BJ (cell line): ENCODE measurements around the gene CCDC102B. TPM values are rescaled to one million over a fixed set of nuclear protein-coding genes. Genes with fewer than 3 reads are reported as not detected.

Experiments
- CTCF ChIA-PET: fragments of 350-600 bp; formaldehyde crosslinking; extraction: SDS; loops from one replicate; lab custom pipeline; 2021; ENCODE audit warnings: antibody characterized with exemption, inconsistent platforms; lab: Yijun Ruan, JAX
- POLR2A ChIA-PET: fragments of 300-600 bp; sonication (Branson Sonifier 250); formaldehyde crosslinking; extraction: SDS; loops from one replicate; lab custom pipeline; 2021; ENCODE audit warnings: antibody characterized with exemption; lab: Charles Lee
- DNase-seq: peaks from one replicate; pipeline ENCODE4 v3.0.0-alpha.2; 2011; ENCODE audit warnings: low read depth
- H3K27me3 ChIP-seq: 2 replicates; pipeline ENCODE4 v1.6.0; 2011; ENCODE audit warnings: low read length; ENCODE audit not compliant: control insufficient read depth, insufficient read depth
- H3K36me3 ChIP-seq: 2 replicates; pipeline ENCODE4 v1.5.1; 2011; ENCODE audit warnings: low read length; ENCODE audit not compliant: control insufficient read depth, insufficient read depth
- H3K4me3 ChIP-seq: 2 replicates; pipeline ENCODE4 v1.5.1; 2011; ENCODE audit warnings: low read depth, mild to moderate bottlenecking, control low read depth, low read length
- CTCF ChIP-seq: IDR thresholded peaks from 2 replicates; pipeline ENCODE4 v1.5.1; 2011; ENCODE audit warnings: low read depth, mild to moderate bottlenecking, control low read depth, inconsistent platforms, low read length, moderate library complexity; ENCODE audit not compliant: insufficient read depth
- polyA plus RNA-seq: library from polyadenylated mRNA; depleted of rRNA; stranded (reverse); fragments of >200 nt; gene quantifications from 2 replicates; pipeline ENCODE4 v1.2.3, GENCODE V29; 2011

The CCDC102B gene
- polyA plus RNA-seq, 1 experiment: 2.8 TPM

- TF ChIP-seq CTCF: no peak
- Histone ChIP-seq H3K36me3 (no peaks in the 10 kb centered on the region), H3K4me3 (no peak overlapping the region), H3K27me3 (no peaks in the 10 kb centered on the region)
- peak; percentile 19 for DNase-seq
- POLR2A ChIA-PET: no interaction called here
- CTCF ChIA-PET: no interaction called here
Measured at GRCh38 chr18:68991286-68991685, 193.4 kb downstream of the CCDC102B start.

GRCh38 chr18:68992719-68993482 lies 195.0 kb downstream of the CCDC102B start:
- ChIA-PET POLR2A (no interaction called here), CTCF (no interaction called here)
- H3K36me3 ChIP-seq: no peaks in the 10 kb centered on the region
- no peak for TF ChIP-seq CTCF
- no peak overlapping the region for H3K4me3 ChIP-seq
- no peaks in the 10 kb centered on the region for H3K27me3 ChIP-seq
- no peak for DNase-seq

- DNase-seq: no peak
- Histone ChIP-seq H3K4me3 (no peak overlapping the region), H3K27me3 (no peaks in the 10 kb centered on the region), H3K36me3 (no peaks in the 10 kb centered on the region)
- no peak for TF ChIP-seq CTCF
- POLR2A ChIA-PET: no interaction called here
- CTCF ChIA-PET: no interaction called here
Measured at GRCh38 chr18:68995675-68996074, 197.8 kb downstream of the CCDC102B start.

- Histone ChIP-seq H3K27me3 (no peaks in the 10 kb centered on the region), H3K4me3 (no peak overlapping the region), H3K36me3 (no peaks in the 10 kb centered on the region)
- ChIA-PET CTCF (interaction anchor here (0.7 kb wide), 1 partner anchor 368 kb away, joined by 3 read pairs; no protein-coding TSS in a partner anchor), POLR2A (no interaction called here)
- TF ChIP-seq CTCF: no peak
- no peak for DNase-seq
Measured at GRCh38 chr18:68997845-68998244, 200.0 kb downstream of the CCDC102B start.

- no peak for TF ChIP-seq CTCF
- Histone ChIP-seq H3K36me3 (no peaks in the 10 kb centered on the region), H3K27me3 (no peaks in the 10 kb centered on the region), H3K4me3 (no peak overlapping the region)
- DNase-seq: no peak
- POLR2A ChIA-PET: no interaction called here
- CTCF ChIA-PET: no interaction called here
Measured at GRCh38 chr18:69000366-69000765, 202.5 kb downstream of the CCDC102B start.
